DMS53 (cell line): ENCODE data around the gene NKX1-2.
A peak's percentile ranks its signal among the peaks of the same experiment; 100 is the strongest.

Source experiments
- DNase-seq: peaks from one replicate; lab custom pipeline; 2025; lab: John Stamatoyannopoulos, UW

NKX1-2 gene

GRCh38 chr10:124415210-124415609 is 34.6 kb downstream of the NKX1-2 start:
- DNase-seq, result no peak

GRCh38 chr10:124414076-124414475 is 35.8 kb downstream of the NKX1-2 start:
- DNase-seq, result no peak

- no peak for DNase-seq
These were observed 40.1 kb downstream of the NKX1-2 start for GRCh38 chr10:124409696-124410095.

- no peak for DNase-seq
These were observed 41.5 kb downstream of the NKX1-2 start for GRCh38 chr10:124408357-124408756.

- no peak for DNase-seq
These were observed 42.4 kb downstream of the NKX1-2 start for GRCh38 chr10:124407456-124407855.

- DNase-seq, result peak; percentile 94
These were observed 46.3 kb downstream of the NKX1-2 start for GRCh38 chr10:124403548-124403947.

GRCh38 chr10:124402273-124402672 is 47.6 kb downstream of the NKX1-2 start:
- no peak for DNase-seq

GRCh38 chr10:124401633-124402032 is 48.2 kb downstream of the NKX1-2 start:
- no peak for DNase-seq
